ENCODE measurements around the gene ELMO3.

Gene ELMO3

GRCh38 chr16:67199011-67199807, at the start of gene ELMO3:
TSS of gene ELMO3 (plus strand) at chr16:67199131. CDS start at chr16:67199327, 196 bp downstream.
- in situ Hi-C loops (cut with HindIII; ENCODE audit: low sequenced_read_pairs), result no loop called here
- TF ChIP-seq CTCF (IDR thresholded peaks at IDR 0.05; ENCODE audit: low read depth, low read length), result peak; percentile 43
- H3K4me3 ChIP-seq (ENCODE audit: low read depth, low read length), result no peak within 1 kb of the TSS
- no peak for DNase-seq (ENCODE audit: low read depth, low spot score)

GRCh38 chr16:67149276-67150046, 49.5 kb upstream of the ELMO3 start:
- in situ Hi-C loops (cut with HindIII; ENCODE audit: low sequenced_read_pairs), result no loop called here
- no peak overlapping the region for H3K4me3 ChIP-seq (ENCODE audit: low read depth, low read length)
- no peak for TF ChIP-seq CTCF (IDR thresholded peaks at IDR 0.05; ENCODE audit: low read depth, low read length)
- DNase-seq (ENCODE audit: low read depth, low spot score), result no peak

GRCh38 chr16:67150047-67150832, 48.7 kb upstream of the ELMO3 start:
- peak overlapping the region; percentile 48 for H3K4me3 ChIP-seq (ENCODE audit: low read depth, low read length)
- DNase-seq (ENCODE audit: low read depth, low spot score), result peak; percentile 59
- TF ChIP-seq CTCF (IDR thresholded peaks at IDR 0.05; ENCODE audit: low read depth, low read length), result no peak
- in situ Hi-C loops (cut with HindIII; ENCODE audit: low sequenced_read_pairs), result no loop called here

GRCh38 chr16:67150833-67151396, 48.0 kb upstream of the ELMO3 start, which contains the start of gene B3GNT9:
TSS of gene B3GNT9 (minus strand) at chr16:67150998. CDS start at chr16:67150485, 513 bp downstream.
- peak; percentile 68 for DNase-seq (ENCODE audit: low read depth, low spot score)
- peak within 1 kb of the TSS; percentile 48 for H3K4me3 ChIP-seq (ENCODE audit: low read depth, low read length)
- in situ Hi-C loops (cut with HindIII; ENCODE audit: low sequenced_read_pairs), result no loop called here
- no peak for TF ChIP-seq CTCF (IDR thresholded peaks at IDR 0.05; ENCODE audit: low read depth, low read length)

- no peak for TF ChIP-seq CTCF (IDR thresholded peaks at IDR 0.05; ENCODE audit: low read depth, low read length)
- no peak for DNase-seq (ENCODE audit: low read depth, low spot score)
- in situ Hi-C loops (cut with HindIII; ENCODE audit: low sequenced_read_pairs), result no loop called here
- no peak overlapping the region for H3K4me3 ChIP-seq (ENCODE audit: low read depth, low read length)
Measured at GRCh38 chr16:67151431-67152097, 47.4 kb upstream of the ELMO3 start.
